ENCODE measurements around the gene DSCAM.

Gene DSCAM

DNA sequence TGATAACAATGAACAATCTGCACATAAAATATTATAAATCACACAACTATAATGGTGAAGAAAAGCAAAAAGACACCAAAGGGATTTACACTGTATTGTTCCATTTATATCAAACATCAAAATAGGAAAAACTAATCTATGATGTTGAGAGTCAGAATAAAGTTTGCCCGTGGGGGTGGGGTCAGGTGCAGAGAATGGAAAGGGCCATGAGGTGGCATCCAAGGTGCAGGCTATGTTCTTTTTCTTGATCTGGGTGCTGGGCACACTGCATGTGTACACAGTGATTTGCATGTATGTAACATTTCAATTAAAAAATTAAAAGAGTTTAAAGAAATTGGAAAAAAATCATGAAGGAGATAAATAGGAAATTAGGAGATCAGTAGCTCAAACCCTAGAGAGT, 127.3 kb downstream of the DSCAM start:
- no peak for DNase-seq (ENCODE audit: low read depth)
- TF ChIP-seq, protein P1, sequence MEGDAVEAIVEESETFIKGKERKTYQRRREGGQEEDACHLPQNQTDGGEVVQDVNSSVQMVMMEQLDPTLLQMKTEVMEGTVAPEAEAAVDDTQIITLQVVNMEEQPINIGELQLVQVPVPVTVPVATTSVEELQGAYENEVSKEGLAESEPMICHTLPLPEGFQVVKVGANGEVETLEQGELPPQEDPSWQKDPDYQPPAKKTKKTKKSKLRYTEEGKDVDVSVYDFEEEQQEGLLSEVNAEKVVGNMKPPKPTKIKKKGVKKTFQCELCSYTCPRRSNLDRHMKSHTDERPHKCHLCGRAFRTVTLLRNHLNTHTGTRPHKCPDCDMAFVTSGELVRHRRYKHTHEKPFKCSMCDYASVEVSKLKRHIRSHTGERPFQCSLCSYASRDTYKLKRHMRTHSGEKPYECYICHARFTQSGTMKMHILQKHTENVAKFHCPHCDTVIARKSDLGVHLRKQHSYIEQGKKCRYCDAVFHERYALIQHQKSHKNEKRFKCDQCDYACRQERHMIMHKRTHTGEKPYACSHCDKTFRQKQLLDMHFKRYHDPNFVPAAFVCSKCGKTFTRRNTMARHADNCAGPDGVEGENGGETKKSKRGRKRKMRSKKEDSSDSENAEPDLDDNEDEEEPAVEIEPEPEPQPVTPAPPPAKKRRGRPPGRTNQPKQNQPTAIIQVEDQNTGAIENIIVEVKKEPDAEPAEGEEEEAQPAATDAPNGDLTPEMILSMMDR (conservative IDR thresholded peaks at IDR 0.05; ENCODE audit: low read depth, low read length): no peak
- H3K4me3 ChIP-seq (ENCODE audit: low read depth, low read length): no peak overlapping the region

DNA sequence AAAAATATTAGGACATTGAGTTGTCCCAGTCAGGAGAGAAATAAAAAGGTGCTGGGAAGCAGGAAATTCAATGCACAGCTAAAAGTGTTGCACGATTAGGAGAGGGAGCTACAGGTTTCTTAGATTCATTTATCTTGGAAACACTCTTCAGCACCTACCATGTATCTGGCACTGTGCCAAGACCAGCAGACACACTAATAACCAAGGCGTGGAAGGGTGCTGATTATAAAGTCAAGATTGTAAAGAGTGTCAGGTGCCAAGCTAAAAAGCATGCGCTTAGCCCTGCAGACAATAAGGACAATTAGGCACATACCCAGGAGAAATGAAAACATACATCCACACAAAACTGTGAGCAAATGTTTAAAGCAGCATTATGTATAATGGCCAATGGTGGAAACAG, 129.9 kb downstream of the DSCAM start:
- H3K4me3 ChIP-seq (ENCODE audit: low read depth, low read length): no peak overlapping the region
- TF ChIP-seq, protein P1 (conservative IDR thresholded peaks at IDR 0.05; ENCODE audit: low read depth, low read length): no peak
- DNase-seq (ENCODE audit: low read depth): no peak

DNA sequence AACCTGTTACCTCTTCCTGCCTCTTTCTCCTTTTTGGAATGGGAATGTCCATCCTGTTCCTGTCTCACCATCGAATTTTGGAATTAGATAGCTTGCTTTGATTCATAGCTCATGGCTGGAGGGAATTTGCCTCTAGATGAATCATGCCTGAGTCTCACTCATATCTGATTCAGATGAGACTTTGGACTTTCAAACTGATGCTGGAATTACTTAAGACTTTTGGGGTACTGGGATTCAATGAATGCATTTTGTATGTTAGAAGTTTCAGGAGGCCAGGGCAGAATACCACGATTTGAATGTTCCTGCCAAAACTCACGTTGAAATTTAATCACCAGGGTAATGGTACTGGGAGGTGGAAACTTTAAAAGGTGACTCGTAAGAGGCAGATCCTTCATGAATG, 132.4 kb downstream of the DSCAM start:
- DNase-seq (ENCODE audit: low read depth): no peak
- H3K4me3 ChIP-seq (ENCODE audit: low read depth, low read length): no peak overlapping the region
- TF ChIP-seq, protein P1 (conservative IDR thresholded peaks at IDR 0.05; ENCODE audit: low read depth, low read length): no peak

DNA sequence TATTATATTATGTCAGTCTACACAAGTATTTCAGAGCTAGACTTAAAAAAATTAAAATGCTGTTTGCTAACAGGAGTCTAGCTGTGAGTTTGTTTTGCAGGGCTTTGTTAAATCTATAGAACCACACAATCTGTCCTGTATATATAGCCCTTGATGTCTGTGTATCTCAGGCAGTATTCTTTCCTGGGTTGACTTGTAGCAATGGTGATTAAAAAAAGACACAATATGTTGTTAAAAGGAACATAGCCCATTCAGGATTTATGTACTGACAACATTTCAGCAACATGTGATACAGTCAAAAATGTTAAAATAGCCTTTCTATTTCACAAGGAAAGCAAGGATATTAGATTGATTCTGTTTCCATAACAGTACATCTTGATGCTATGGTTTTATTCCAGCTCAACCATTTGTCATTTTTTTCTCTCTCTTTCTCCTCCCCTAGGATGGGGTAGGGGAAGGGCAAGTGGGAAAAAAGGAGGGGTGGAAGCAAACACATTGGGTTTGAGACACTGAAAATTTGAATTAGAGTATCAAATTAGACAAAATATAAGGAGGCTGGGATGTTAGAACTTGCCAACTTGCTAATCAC, 139.2 kb downstream of the DSCAM start:
- no peak for DNase-seq (ENCODE audit: low read depth)
- H3K4me3 ChIP-seq (ENCODE audit: low read depth, low read length): no peak overlapping the region
- TF ChIP-seq, protein P1 (conservative IDR thresholded peaks at IDR 0.05; ENCODE audit: low read depth, low read length): no peak

DNA sequence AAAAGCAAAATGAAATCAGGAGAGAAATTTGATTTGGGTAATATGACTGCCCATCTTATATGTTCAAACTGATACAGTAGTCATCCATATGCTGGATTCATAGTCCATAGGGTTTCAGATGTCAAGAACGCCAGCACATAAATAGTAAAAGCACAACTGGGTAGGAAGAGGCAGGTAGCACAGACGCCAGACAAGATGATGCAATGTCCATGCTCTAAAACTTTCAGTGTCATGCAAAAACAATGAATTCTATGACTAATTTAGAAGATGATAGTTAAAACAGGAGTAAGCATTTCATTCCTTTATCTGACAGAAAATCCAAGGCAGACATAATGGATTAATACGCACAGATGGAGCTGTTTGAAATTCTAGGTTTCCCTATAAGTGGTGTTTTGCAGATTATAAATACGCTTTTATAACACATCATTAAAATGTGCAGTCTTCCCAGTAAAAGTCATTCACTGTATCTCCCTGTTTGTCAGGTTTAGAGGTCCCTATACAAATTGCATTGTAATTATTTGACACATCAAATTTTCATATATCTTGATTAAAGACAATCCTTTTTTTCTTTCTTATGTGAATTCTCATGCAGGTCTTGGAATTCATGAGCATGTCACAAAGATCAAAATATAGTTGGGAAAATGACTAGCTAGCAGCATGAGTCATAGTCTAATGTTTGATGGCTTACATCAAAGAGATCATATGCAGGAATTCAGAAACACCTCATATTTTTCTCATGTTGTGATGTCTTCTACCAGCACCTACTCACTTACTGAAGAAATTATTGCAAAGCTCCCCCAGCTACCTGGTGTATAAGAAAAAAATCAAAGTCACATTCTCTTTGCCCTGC, 139.9 kb downstream of the DSCAM start:
- no peak overlapping the region for H3K4me3 ChIP-seq (ENCODE audit: low read depth, low read length)
- no peak for DNase-seq (ENCODE audit: low read depth)
- TF ChIP-seq, protein P1 (conservative IDR thresholded peaks at IDR 0.05; ENCODE audit: low read depth, low read length): no peak

DNA sequence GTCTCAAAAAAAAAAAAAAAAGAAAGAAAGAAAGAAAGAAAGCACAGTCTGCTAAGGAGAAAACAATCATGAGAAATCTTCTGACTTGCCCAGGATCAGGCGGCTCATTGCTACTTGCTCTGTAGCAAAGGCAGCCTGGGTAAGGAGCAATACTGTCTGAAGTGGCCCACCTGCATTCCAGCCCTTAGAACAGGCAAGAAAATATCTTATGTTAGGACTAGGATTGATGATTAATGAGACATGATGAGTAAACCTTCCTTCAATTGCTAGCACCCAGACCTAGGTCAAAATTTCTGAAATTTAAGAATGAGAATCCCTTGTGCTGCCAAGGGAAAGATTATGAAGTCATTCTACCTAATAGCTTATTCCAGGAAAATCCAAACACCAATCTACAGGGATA, 140.8 kb downstream of the DSCAM start:
- no peak for DNase-seq (ENCODE audit: low read depth)
- H3K4me3 ChIP-seq (ENCODE audit: low read depth, low read length): no peak overlapping the region
- TF ChIP-seq, protein P1 (conservative IDR thresholded peaks at IDR 0.05; ENCODE audit: low read depth, low read length): no peak

DNA sequence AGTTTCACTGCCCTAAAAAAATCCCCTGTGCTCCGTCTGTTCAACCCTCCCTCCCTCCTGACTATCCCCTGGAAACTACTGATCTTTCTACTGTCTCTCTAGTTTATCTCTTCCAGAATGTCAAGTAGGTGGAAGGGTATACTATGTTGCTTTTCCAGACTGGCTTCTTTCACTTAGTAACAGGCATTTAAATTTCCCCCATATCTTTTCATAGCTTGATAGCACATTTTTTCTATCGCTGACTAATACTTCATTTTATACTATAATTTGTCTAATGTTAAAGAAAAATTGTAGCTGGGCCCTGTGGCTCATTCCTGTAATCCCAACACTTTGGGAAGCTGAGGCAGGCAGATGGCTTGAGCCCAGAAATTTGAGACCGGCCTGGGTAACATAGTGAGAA, 142.8 kb downstream of the DSCAM start:
- no peak for DNase-seq (ENCODE audit: low read depth)
- TF ChIP-seq, protein P1 (conservative IDR thresholded peaks at IDR 0.05; ENCODE audit: low read depth, low read length): no peak
- no peak overlapping the region for H3K4me3 ChIP-seq (ENCODE audit: low read depth, low read length)
